ENCODE measurements around the gene INO80E. TPM values are rescaled to one million over a fixed set of nuclear protein-coding genes. Genes with fewer than 3 reads are reported as not detected.
"Not testable (repeated sequence)": the region's sequence is repeated elsewhere in the genome, so short reads cannot be mapped to it uniquely, and the experiment has no call there.

The INO80E gene
- total RNA-seq, 3 donors from 2014 or later (not counting 1 experiment from before 2014, with no cell fraction given) = 75.0 to 107 (median 99.5) TPM

GRCh38 chr16:29951625-29952365 is 44.2 kb upstream of the INO80E start:
- DNase-seq (no peak), ATAC-seq (no peak)
- Mint-ChIP-seq H3K9me3 (no peaks in the 10 kb centered on the region), H3K36me3 (no peaks in the 10 kb centered on the region), H3K27me3 (ENCODE audit: low read depth in 2 of 2) (peaks cover 0 to 11% of the 10 kb centered on the region in 2 donors), H3K4me3 (no peak overlapping the region), H3K27ac (no peak overlapping the region), H3K4me1 (no peaks in the 10 kb centered on the region)
- no peaks in the 10 kb centered on the region for H3K36me3 ChIP-seq (ENCODE audit: control insufficient read depth, insufficient read depth, low read length)
- no peaks in the 10 kb centered on the region for H3K4me1 ChIP-seq (ENCODE audit: control insufficient read depth, insufficient read depth, low read length)
- no peak overlapping the region for H3K27ac ChIP-seq (ENCODE audit: low read length)
- H3K9me3 ChIP-seq (ENCODE audit: control insufficient read depth, insufficient read depth, low read length) = no peaks in the 10 kb centered on the region
- 96% methylated on average over 8 of the region's 8 CpGs for WGBS (ENCODE audit: insufficient coverage)
- intact Hi-C loops (cut with micrococcal nuclease) = no loop called here
- no peak overlapping the region for H3K4me3 ChIP-seq (ENCODE audit: low read length)
- no peaks in the 10 kb centered on the region for H3K27me3 ChIP-seq (ENCODE audit: control insufficient read depth, insufficient read depth, low read length)
- no peak for TF ChIP-seq CTCF (IDR thresholded peaks at IDR 0.05)

- H3K4me3 ChIP-seq (ENCODE audit: low read length) = no peak overlapping the region
- no peak overlapping the region for H3K4me3 Mint-ChIP-seq
- H3K27ac ChIP-seq (ENCODE audit: low read length) = no peak overlapping the region
- H3K36me3 Mint-ChIP-seq = no peaks in the 10 kb centered on the region
- H3K27me3 Mint-ChIP-seq (ENCODE audit: low read depth in 2 of 2) = no peaks in the 10 kb centered on the region
- no peaks in the 10 kb centered on the region for H3K9me3 Mint-ChIP-seq
- no peak for TF ChIP-seq CTCF (IDR thresholded peaks at IDR 0.05)
- H3K27ac Mint-ChIP-seq = no peak overlapping the region
- no peaks in the 10 kb centered on the region for H3K27me3 ChIP-seq (ENCODE audit: control insufficient read depth, insufficient read depth, low read length)
- WGBS (ENCODE audit: insufficient coverage) = 89% methylated on average over 4 of the region's 5 CpGs
- H3K4me1 ChIP-seq (ENCODE audit: control insufficient read depth, insufficient read depth, low read length) = peaks cover 17% of the 10 kb centered on the region
- peaks cover 11 to 17% of the 10 kb centered on the region in 2 donors for H3K4me1 Mint-ChIP-seq
- no peaks in the 10 kb centered on the region for H3K9me3 ChIP-seq (ENCODE audit: control insufficient read depth, insufficient read depth, low read length)
- no peak for DNase-seq
- no peak for ATAC-seq
- no peaks in the 10 kb centered on the region for H3K36me3 ChIP-seq (ENCODE audit: control insufficient read depth, insufficient read depth, low read length)
- intact Hi-C loops (cut with micrococcal nuclease) = no loop called here
Observed at GRCh38 chr16:29958756-29959155, 37.3 kb upstream of the INO80E start.

GRCh38 chr16:29959293-29959692 is 36.7 kb upstream of the INO80E start:
- DNase-seq (peak in 1 of 2 donors; percentile 42), ATAC-seq (no peak)
- no peaks in the 10 kb centered on the region for H3K9me3 Mint-ChIP-seq
- no peaks in the 10 kb centered on the region for H3K36me3 Mint-ChIP-seq
- H3K36me3 ChIP-seq (ENCODE audit: control insufficient read depth, insufficient read depth, low read length) = no peaks in the 10 kb centered on the region
- no peaks in the 10 kb centered on the region for H3K27me3 Mint-ChIP-seq (ENCODE audit: low read depth in 2 of 2)
- WGBS (ENCODE audit: insufficient coverage) = 91% methylated on average over 9 of the region's 9 CpGs
- no peaks in the 10 kb centered on the region for H3K27me3 ChIP-seq (ENCODE audit: control insufficient read depth, insufficient read depth, low read length)
- H3K27ac Mint-ChIP-seq = no peak overlapping the region
- TF ChIP-seq CTCF (IDR thresholded peaks at IDR 0.05) = no peak
- H3K4me1 ChIP-seq (ENCODE audit: control insufficient read depth, insufficient read depth, low read length) = peaks cover 17% of the 10 kb centered on the region
- peaks cover 11 to 17% of the 10 kb centered on the region in 2 donors for H3K4me1 Mint-ChIP-seq
- H3K4me3 Mint-ChIP-seq = no peak overlapping the region
- H3K27ac ChIP-seq (ENCODE audit: low read length) = no peak overlapping the region
- H3K4me3 ChIP-seq (ENCODE audit: low read length) = no peak overlapping the region
- intact Hi-C loops (cut with micrococcal nuclease) = no loop called here
- H3K9me3 ChIP-seq (ENCODE audit: control insufficient read depth, insufficient read depth, low read length) = no peaks in the 10 kb centered on the region

- H3K4me3 Mint-ChIP-seq; DNase-seq; H3K9me3 ChIP-seq (ENCODE audit: control insufficient read depth, insufficient read depth, low read length); H3K4me3 ChIP-seq (ENCODE audit: low read length); H3K27me3 Mint-ChIP-seq (ENCODE audit: low read depth in 2 of 2); H3K27me3 ChIP-seq (ENCODE audit: control insufficient read depth, insufficient read depth, low read length); ATAC-seq; H3K27ac ChIP-seq (ENCODE audit: low read length); H3K9me3 Mint-ChIP-seq; H3K27ac Mint-ChIP-seq; H3K36me3 ChIP-seq (ENCODE audit: control insufficient read depth, insufficient read depth, low read length); H3K36me3 Mint-ChIP-seq: not testable (repeated sequence)
- 100% methylated on average over 4 of the region's 4 CpGs for WGBS (ENCODE audit: insufficient coverage)
- peaks cover 17% of the 10 kb centered on the region for H3K4me1 ChIP-seq (ENCODE audit: control insufficient read depth, insufficient read depth, low read length)
- H3K4me1 Mint-ChIP-seq = peaks cover 11 to 17% of the 10 kb centered on the region in 2 donors
- intact Hi-C loops (cut with micrococcal nuclease) = loop anchor here (2.0 kb wide), 1 partner anchor 97 kb away; the partner anchor contains the start of gene CDIPT
Observed at GRCh38 chr16:29959821-29960220, 36.2 kb upstream of the INO80E start.
